ENCODE measurements around the gene GALNT10.

Gene GALNT10

GRCh38 chr5:154332451-154332850, 141.9 kb downstream of the GALNT10 start:
- Histone ChIP-seq H3K9ac (ENCODE audit: low read depth, low read length, poor library complexity) (no peak overlapping the region), H3K4me1 (ENCODE audit: control insufficient read depth in 2 of 2, insufficient read depth in 1 of 2, low read depth in 1 of 2, low read length in 2 of 2) (peaks cover 0 to 5% of the 10 kb centered on the region in 2 donors), H3K79me1 (ENCODE audit: low read depth, low read length) (no peaks in the 10 kb centered on the region), H3K27me3 (ENCODE audit: control insufficient read depth in 3 of 3, insufficient read depth in 3 of 3, low read depth in 1 of 3, low read length in 3 of 3) (no peaks in the 10 kb centered on the region), H2BK120ac (ENCODE audit: low read depth, low read length) (no peak overlapping the region), H2BK12ac (ENCODE audit: low read length) (no peak overlapping the region), H2BK5ac (ENCODE audit: low read length) (no peak overlapping the region), H3K4me2 (ENCODE audit: insufficient read depth, low read length, poor library complexity, severe bottlenecking) (no peak overlapping the region), H4K8ac (ENCODE audit: low read depth, low read length) (no peak overlapping the region), H3K18ac (ENCODE audit: low read length) (peak overlapping the region; percentile 16), H3K36me3 (replicated peaks in 1 of 2; ENCODE audit: control insufficient read depth in 2 of 2, insufficient read depth in 2 of 2, low read length in 2 of 2) (peaks cover 0 to 46% of the 10 kb centered on the region in 2 donors), H2BK15ac (ENCODE audit: low read length) (no peak overlapping the region), H3K23ac (ENCODE audit: low read depth, low read length, poor library complexity) (no peak overlapping the region), H3K14ac (ENCODE audit: low read length) (peak overlapping the region; percentile 21), H2AFZ (ENCODE audit: low read length) (no peak overlapping the region), H3K27ac (replicated peaks; ENCODE audit: low read length) (no peak overlapping the region), H3K4ac (ENCODE audit: low read length) (no peak overlapping the region), H3K9me3 (replicated peaks in 1 of 2; ENCODE audit: control insufficient read depth in 2 of 2, insufficient read depth in 1 of 2, low read depth in 1 of 2, low read length in 2 of 2) (no peaks in the 10 kb centered on the region), H3K4me3 (ENCODE audit: low read length in 2 of 2) (no peak overlapping the region), H2AK5ac (ENCODE audit: low read depth, low read length) (peak overlapping the region; percentile 72), H4K91ac (ENCODE audit: low read depth, low read length, poor library complexity) (peak overlapping the region; percentile 60)
- no peak for DNase-seq (ENCODE audit: low spot score)
- WGBS, 2 donors (ENCODE audit: extremely low coverage in 2 of 2, insufficient read length in 2 of 2, insufficient replicate concordance in 1 of 2) = no CpG with 5 or more reads among the region's 6 CpGs

GRCh38 chr5:154333016-154333415, 142.5 kb downstream of the GALNT10 start:
- Histone ChIP-seq H3K79me1 (ENCODE audit: low read depth, low read length) (no peaks in the 10 kb centered on the region), H3K27ac (replicated peaks; ENCODE audit: low read length) (no peak overlapping the region), H3K9ac (ENCODE audit: low read depth, low read length, poor library complexity) (no peak overlapping the region), H2AK5ac (ENCODE audit: low read depth, low read length) (no peak overlapping the region), H3K4me3 (ENCODE audit: low read length in 2 of 2) (no peak overlapping the region), H3K18ac (ENCODE audit: low read length) (no peak overlapping the region), H4K91ac (ENCODE audit: low read depth, low read length, poor library complexity) (no peak overlapping the region), H2BK15ac (ENCODE audit: low read length) (no peak overlapping the region), H3K27me3 (ENCODE audit: control insufficient read depth in 3 of 3, insufficient read depth in 3 of 3, low read depth in 1 of 3, low read length in 3 of 3) (no peaks in the 10 kb centered on the region), H3K9me3 (replicated peaks in 1 of 2; ENCODE audit: control insufficient read depth in 2 of 2, insufficient read depth in 1 of 2, low read depth in 1 of 2, low read length in 2 of 2) (no peaks in the 10 kb centered on the region), H3K4me2 (ENCODE audit: insufficient read depth, low read length, poor library complexity, severe bottlenecking) (no peak overlapping the region), H2AFZ (ENCODE audit: low read length) (no peak overlapping the region), H3K23ac (ENCODE audit: low read depth, low read length, poor library complexity) (no peak overlapping the region), H3K36me3 (replicated peaks in 1 of 2; ENCODE audit: control insufficient read depth in 2 of 2, insufficient read depth in 2 of 2, low read length in 2 of 2) (peaks cover 0 to 49% of the 10 kb centered on the region in 2 donors), H3K14ac (ENCODE audit: low read length) (no peak overlapping the region), H3K4ac (ENCODE audit: low read length) (no peak overlapping the region), H3K4me1 (ENCODE audit: control insufficient read depth in 2 of 2, insufficient read depth in 1 of 2, low read depth in 1 of 2, low read length in 2 of 2) (peaks cover 0 to 5% of the 10 kb centered on the region in 2 donors), H4K8ac (ENCODE audit: low read depth, low read length) (no peak overlapping the region), H2BK120ac (ENCODE audit: low read depth, low read length) (no peak overlapping the region), H2BK5ac (ENCODE audit: low read length) (no peak overlapping the region), H2BK12ac (ENCODE audit: low read length) (no peak overlapping the region)
- no CpG with 5 or more reads among the region's 4 CpGs for WGBS, 2 donors (ENCODE audit: extremely low coverage in 2 of 2, insufficient read length in 2 of 2, insufficient replicate concordance in 1 of 2)
- no peak for DNase-seq (ENCODE audit: low spot score)

- H3K36me3 ChIP-seq (replicated peaks in 1 of 2; ENCODE audit: control insufficient read depth in 2 of 2, insufficient read depth in 2 of 2, low read length in 2 of 2) = peaks cover 0 to 49% of the 10 kb centered on the region in 2 donors
- no peaks in the 10 kb centered on the region for H3K9me3 ChIP-seq (replicated peaks in 1 of 2; ENCODE audit: control insufficient read depth in 2 of 2, insufficient read depth in 1 of 2, low read depth in 1 of 2, low read length in 2 of 2)
Measured at GRCh38 chr5:154334406-154335064, 144.0 kb downstream of the GALNT10 start.

DNA sequence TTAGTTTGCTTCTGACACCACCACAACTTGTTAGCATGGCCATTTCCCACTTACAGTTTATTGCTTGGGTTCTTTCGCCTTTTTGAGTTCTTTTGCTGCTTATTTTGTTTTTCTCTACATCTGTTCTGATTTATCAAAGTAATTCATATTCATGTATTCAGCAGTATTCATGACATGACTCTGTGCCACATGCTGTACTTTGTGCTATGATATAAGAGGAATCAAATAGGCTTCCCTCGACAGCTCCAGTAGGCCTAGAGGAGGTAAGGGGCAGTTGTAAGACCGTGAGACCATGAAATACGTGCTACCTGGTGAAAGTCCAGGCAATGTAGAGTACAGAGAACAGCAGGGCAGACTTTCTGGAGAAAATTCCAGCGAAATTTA, 144.5 kb downstream of the GALNT10 start:
- no CpG with 5 or more reads among the region's 5 CpGs for WGBS, 2 donors (ENCODE audit: extremely low coverage in 2 of 2, insufficient read length in 2 of 2, insufficient replicate concordance in 1 of 2)
- DNase-seq (ENCODE audit: low spot score) = no peak

More at GRCh38 chr5:154334406-154335064, 144.0 kb downstream of the GALNT10 start:
- Histone ChIP-seq H3K4me3 (ENCODE audit: low read length in 2 of 2) (no peak overlapping the region), H3K4me2 (ENCODE audit: insufficient read depth, low read length, poor library complexity, severe bottlenecking) (no peak overlapping the region), H2BK120ac (ENCODE audit: low read depth, low read length) (no peak overlapping the region), H2BK12ac (ENCODE audit: low read length) (no peak overlapping the region), H3K18ac (ENCODE audit: low read length) (no peak overlapping the region), H3K27me3 (ENCODE audit: control insufficient read depth in 3 of 3, insufficient read depth in 3 of 3, low read depth in 1 of 3, low read length in 3 of 3) (no peaks in the 10 kb centered on the region), H2BK15ac (ENCODE audit: low read length) (no peak overlapping the region), H3K23ac (ENCODE audit: low read depth, low read length, poor library complexity) (no peak overlapping the region), H2BK5ac (ENCODE audit: low read length) (no peak overlapping the region), H4K8ac (ENCODE audit: low read depth, low read length) (no peak overlapping the region), H3K27ac (replicated peaks; ENCODE audit: low read length) (no peak overlapping the region), H3K14ac (ENCODE audit: low read length) (no peak overlapping the region), H3K4ac (ENCODE audit: low read length) (no peak overlapping the region), H3K9ac (ENCODE audit: low read depth, low read length, poor library complexity) (no peak overlapping the region), H3K79me1 (ENCODE audit: low read depth, low read length) (no peaks in the 10 kb centered on the region), H2AK5ac (ENCODE audit: low read depth, low read length) (no peak overlapping the region), H3K4me1 (ENCODE audit: control insufficient read depth in 2 of 2, insufficient read depth in 1 of 2, low read depth in 1 of 2, low read length in 2 of 2) (peaks cover 0 to 7% of the 10 kb centered on the region in 2 donors), H2AFZ (ENCODE audit: low read length) (no peak overlapping the region), H4K91ac (ENCODE audit: low read depth, low read length, poor library complexity) (no peak overlapping the region)
- no peak for DNase-seq (ENCODE audit: low spot score)
- no CpG with 5 or more reads among the region's 6 CpGs for WGBS, 2 donors (ENCODE audit: extremely low coverage in 2 of 2, insufficient read length in 2 of 2, insufficient replicate concordance in 1 of 2)

More for the DNA sequence above, 144.5 kb downstream of the GALNT10 start:
- Histone ChIP-seq H2AK5ac (ENCODE audit: low read depth, low read length) (no peak overlapping the region), H3K23ac (ENCODE audit: low read depth, low read length, poor library complexity) (no peak overlapping the region), H3K9me3 (replicated peaks in 1 of 2; ENCODE audit: control insufficient read depth in 2 of 2, insufficient read depth in 1 of 2, low read depth in 1 of 2, low read length in 2 of 2) (no peaks in the 10 kb centered on the region), H3K79me1 (ENCODE audit: low read depth, low read length) (no peaks in the 10 kb centered on the region), H3K18ac (ENCODE audit: low read length) (no peak overlapping the region), H3K4me2 (ENCODE audit: insufficient read depth, low read length, poor library complexity, severe bottlenecking) (no peak overlapping the region), H3K4me3 (ENCODE audit: low read length in 2 of 2) (no peak overlapping the region), H3K14ac (ENCODE audit: low read length) (no peak overlapping the region), H3K27ac (replicated peaks; ENCODE audit: low read length) (no peak overlapping the region), H4K91ac (ENCODE audit: low read depth, low read length, poor library complexity) (no peak overlapping the region), H2BK120ac (ENCODE audit: low read depth, low read length) (no peak overlapping the region), H2BK5ac (ENCODE audit: low read length) (no peak overlapping the region), H3K4me1 (ENCODE audit: control insufficient read depth in 2 of 2, insufficient read depth in 1 of 2, low read depth in 1 of 2, low read length in 2 of 2) (peaks cover 0 to 7% of the 10 kb centered on the region in 2 donors), H3K36me3 (replicated peaks in 1 of 2; ENCODE audit: control insufficient read depth in 2 of 2, insufficient read depth in 2 of 2, low read length in 2 of 2) (peaks cover 0 to 46% of the 10 kb centered on the region in 2 donors), H4K8ac (ENCODE audit: low read depth, low read length) (no peak overlapping the region), H3K4ac (ENCODE audit: low read length) (no peak overlapping the region), H2AFZ (ENCODE audit: low read length) (no peak overlapping the region), H2BK12ac (ENCODE audit: low read length) (no peak overlapping the region), H2BK15ac (ENCODE audit: low read length) (no peak overlapping the region), H3K9ac (ENCODE audit: low read depth, low read length, poor library complexity) (no peak overlapping the region), H3K27me3 (ENCODE audit: control insufficient read depth in 3 of 3, insufficient read depth in 3 of 3, low read depth in 1 of 3, low read length in 3 of 3) (no peaks in the 10 kb centered on the region)
